HG03108 (cell line): ENCODE results near the gene CDH4.

Experiments used
- ATAC-seq: cut with Tn5 transposase; IDR thresholded peaks from one replicate; pipeline ENCODE4 v1.9.1; 2021; ENCODE audit warnings: moderate library complexity; ENCODE audit not compliant: unreplicated experiment

The CDH4 gene

DNA sequence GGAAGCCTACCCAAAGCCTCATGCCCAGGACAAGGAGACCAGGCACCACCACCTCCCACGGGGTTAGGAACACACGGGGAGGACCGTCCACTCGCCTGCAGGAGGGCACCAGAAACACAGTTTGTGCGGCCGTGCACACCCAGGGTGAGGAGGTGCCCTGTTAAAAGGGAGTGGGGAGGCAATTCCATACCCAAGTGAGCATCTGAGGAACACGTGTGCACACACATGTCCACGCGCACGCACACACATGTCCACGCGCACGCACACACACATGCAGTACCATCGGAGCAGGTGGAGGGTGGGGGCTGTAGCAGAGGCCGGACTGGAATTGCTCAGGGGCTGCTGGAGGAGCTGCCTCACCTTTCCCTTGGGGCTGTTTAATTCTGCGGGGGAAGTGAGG is 554.3 kb downstream of the CDH4 start:
- ATAC-seq = no peak

DNA sequence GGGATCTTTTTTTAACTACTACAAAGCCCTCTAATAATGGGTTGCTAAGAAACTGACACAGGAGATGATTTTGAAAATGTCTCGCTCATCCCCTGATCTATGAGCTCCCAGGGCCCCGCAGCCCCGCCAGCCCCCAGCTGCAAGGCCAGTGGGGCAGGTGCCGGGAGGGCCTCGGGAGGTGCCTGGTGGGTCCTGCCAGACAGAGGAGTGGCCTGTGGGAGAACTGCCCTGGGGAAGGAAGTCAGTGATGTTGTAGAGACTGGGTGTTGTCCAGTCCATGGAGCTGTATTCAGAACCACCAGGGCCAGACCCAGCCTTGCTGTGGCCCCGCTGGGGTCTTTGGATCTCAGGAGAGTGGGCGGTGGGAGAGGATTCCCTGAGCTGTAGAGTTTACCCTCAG is 554.9 kb downstream of the CDH4 start:
- ATAC-seq = no peak

DNA sequence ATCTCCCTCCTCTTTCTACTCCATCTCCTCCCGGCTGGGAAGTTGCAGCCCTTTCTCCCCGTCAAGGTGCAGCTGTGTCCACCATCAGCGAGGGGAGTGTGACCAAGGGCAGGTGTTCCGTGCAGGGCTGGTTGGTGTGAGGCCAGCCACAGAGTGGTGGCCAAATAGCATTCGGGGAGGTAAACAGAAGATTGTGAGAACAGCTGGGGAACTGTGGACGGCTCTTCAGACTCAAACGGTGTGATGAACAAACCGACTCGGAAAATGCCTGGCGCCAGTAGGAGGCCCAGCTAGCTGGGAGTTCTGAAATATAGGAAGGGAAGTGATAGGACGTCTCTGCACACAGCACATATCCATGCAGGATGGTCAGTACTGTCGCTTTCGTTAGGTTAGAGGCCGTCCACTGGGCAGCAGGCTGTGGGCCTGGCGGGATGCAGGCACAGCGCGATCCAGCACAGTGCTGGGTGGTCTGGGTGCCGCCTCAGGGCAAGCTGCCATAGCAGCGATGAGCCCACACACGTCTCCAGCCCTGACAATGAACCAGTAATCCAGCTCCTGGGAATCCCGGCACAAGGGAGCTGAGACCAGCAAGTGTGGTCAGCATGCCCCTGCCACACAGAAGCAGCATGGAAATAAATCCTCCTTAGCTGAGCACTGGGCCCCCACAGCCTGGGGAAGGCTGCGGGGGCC is 555.6 kb downstream of the CDH4 start:
- ATAC-seq = no peak

DNA sequence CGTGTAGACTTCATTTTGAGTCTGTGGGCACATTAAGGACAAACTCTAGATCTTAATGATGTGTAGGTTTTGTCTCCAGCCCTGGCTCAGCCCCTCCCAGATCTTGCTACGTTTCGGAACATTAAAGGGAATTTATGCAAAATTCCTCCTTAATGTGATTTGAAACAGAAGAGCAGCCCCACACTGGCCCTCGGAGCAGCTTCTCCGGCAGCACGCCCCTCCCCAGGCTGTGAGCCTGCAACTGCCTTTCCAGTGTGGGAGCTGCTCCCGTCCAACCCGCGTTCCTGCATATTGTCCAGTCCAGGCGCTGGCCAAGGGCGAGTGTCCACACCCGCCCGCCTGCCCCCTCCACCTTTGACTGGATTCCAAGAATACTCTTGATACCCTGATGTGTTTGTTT is 556.4 kb downstream of the CDH4 start:
- no peak for ATAC-seq

DNA sequence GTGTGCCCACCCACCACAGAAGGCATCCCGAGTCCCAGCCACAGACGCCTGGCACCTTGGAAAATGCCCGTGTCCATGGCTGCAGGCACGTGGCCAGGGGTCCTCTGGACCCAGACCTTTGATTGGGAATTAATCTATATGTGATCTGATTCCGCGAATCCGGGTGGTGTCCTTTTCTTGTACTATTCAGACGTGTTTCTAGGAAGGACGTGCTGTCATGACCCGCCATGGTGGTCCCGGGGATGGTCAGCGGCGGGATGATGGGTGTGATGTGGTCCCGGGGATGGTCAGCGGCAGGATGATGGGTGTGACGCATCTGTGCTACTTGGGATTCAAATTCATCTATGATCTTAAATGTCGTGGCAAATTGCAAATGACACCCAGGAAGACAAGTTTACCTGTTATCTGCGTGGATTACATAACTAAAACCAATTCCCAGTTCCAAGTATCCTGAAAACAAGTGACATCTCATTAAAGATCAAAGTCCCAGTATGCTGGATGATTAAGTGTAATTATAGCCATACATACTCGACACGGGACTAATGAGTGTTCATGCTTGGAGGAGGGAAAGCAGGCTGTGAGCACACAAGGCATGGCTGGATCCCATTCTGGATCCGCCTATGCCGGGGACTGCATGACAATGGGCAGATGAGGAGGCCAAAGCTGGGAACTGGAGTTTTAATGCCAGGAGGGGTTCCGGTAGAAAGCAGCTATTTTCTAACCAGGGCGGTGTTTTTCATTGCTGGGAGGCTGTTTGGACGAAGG is 557.1 kb downstream of the CDH4 start:
- ATAC-seq = no peak

DNA sequence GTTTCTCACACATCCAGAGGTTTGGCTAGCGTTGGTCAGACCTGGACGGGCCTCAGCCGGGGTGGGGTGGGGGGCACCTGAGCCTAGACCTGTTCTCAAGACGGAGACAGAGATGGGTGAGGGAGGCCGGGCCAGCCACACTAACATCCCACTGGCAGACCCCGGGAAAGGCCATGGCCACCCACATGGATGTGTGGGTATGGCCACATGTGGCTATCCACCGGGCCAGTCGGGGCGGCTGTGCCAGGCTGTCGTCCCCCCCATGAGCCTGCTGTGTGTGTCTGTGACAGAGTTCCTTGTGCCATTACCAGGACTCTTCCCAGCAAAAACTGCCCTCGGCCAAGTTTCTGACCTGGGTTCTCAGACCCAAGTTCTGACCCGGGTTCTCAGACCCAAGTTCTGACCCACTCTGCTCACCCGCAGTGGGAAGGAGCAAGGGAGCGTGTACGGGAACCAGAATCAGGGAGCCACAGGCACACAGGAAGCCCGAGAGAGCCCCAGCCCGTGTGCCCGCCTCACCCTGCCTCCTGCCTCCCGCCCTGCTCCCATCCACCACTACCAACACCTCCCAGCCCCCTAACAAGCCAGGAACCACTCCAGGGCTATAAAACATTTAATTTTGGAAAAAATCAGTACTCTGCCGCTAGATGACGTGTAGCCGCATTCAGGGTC is 558.1 kb downstream of the CDH4 start:
- ATAC-seq = no peak

DNA sequence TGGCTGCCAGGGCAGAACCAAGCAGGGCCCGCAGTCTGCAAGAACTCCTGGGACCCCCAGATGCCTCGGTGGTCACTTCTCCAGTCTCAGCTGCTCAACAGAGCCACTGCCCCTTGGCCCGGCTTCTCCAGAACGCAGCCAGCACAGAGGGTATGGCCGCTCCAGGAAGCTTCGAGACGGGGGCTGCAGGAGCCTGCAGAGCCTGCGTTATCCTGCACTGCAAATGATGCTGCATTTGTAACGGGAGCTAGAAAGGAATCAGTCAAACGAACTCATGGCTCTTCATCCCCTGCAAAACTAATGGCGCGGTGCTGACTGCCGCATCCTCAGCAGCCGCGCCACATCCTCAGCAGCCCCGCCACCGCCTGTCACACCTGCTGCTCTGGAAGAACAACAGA is 558.7 kb downstream of the CDH4 start:
- ATAC-seq = no peak

DNA sequence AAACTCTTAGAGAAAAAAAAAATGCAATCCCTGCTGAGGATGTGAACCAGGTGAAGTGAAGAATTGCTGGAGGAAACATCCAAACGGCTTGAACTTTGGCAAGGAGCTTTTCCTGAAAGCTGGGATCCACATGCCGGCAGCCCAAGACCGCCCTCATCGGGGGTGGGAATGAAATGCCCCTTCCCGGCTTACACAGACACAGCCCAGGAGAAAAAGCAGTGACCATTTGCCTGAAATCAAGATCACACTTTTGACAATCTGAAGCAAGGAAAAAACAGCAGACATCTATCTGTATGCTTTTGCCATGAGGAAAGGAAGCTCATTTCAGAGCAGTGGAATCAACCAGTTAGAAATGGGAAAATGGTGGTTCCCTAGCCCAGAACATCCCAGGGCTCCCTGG is 559.1 kb downstream of the CDH4 start:
- ATAC-seq = no peak

DNA sequence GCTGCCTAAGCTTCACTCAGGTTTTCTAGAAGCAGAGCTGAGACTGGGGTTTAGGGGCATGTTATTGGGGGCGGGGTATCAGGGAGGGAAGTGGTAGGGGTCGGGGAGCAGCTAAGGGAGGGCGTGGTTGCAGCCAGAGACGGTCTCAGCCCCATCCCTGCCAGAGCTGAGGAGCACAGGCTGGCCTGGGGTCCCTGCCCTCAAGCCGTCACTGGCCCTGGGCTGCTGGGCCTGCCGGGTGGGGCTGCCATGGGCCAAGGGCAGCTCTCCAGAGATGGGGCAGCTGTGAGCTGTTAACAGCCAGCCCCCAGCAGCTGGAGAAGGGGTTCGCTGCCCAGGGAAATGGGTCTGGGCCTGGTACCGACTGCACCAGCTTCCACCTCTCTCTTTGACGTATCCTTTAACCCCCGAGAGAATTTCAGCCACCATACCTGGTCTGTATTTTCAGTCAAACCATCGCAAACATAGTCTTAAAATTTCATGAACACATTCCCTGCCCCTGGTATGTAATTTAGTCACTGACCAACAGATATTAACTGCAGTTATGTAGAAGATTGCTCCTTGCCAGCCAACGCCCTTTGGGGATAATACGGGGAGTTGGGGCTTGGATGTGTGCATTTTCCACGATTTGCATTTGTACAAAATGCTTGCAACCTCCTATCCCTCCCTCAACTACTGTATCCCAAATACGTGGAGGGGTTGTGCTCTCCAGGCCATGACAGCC is 560.2 kb downstream of the CDH4 start:
- no peak for ATAC-seq

DNA sequence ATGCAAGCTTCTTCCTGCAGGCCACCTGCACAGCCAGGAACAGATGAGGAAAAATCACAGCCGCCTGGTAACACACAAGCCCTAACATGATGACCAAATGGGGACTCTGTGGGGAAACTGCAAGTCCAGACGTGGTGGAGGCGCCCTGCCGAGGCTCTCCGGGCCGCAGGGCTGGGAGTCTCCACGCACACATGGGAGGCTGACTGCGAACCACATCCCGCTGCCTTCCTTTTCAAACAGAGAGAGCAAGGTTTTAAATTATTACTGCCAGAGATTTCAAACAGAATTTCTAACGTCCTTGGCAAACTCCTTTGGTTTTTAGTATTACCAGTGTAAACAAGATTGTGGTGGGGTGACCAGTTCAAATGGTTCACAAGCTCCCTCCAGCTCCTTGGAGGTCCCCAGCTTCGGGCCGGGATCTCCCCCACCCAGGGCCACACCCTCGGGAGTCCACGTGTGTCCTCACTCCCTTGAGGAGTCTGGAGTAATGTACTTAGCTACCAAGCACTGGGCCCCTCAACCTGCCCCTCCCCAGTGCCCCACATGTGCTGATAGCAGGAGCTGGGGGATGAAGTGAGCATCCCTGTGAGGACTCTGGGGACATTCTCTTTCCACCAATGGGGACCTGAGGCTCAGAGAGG is 560.9 kb downstream of the CDH4 start:
- no peak for ATAC-seq

DNA sequence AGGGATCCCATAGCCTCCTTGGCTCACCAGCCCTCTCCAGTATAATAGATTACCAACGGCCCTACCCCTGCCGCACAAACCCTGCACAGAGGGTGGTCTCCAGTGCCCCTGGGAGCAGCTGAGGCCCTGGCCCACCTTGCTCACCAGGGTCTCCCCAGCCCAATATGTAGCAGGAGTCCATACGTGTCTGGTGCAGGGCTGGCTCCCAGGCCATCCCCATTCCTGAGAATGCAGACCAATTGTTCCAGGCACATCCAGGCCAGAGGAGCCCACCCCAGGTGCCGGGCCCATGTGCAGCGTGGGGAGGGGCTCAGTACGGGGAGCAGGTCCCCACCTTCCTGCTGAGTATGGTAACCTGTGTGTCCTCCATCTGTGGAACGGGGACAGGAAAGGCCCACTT is 561.7 kb downstream of the CDH4 start:
- no peak for ATAC-seq

DNA sequence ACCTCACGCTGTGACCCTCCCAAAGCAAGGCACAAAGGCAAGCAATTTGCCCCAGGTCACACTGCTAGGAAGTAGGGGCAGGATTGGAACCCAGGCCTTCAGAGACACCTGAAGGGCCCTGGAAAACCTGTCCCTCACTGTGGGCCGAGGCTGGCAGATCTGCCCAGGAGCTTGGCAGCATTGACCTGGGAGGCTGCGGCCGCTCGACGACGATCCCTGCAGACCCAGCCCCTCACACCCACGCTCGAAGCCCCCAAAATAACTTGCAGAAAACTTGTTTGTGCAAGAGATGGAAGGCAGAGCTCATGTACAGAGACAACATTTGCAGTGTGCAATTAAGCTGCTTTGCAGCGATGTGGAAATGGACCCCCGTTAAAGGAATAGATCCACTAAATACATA is 562.2 kb downstream of the CDH4 start:
- no peak for ATAC-seq

DNA sequence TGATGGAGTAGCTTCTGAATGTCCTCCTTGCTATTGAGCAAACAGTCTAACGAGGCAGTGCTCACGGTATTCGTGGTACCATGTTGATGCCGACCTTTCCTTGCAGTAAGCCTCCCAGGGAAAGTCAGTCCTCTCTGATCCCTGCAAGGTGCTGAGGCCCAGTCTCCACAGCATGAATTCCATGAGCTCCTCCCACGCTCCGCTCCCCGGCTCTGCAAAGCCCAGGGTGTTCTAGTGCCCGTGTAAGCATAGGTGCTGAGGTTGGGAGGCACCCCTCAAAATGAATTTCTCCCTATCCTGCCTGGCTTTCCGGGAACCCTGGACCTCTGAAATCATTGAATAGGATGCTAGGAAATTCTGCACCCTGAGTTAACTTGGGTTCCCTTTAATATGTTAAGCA is 562.7 kb downstream of the CDH4 start:
- ATAC-seq = no peak

DNA sequence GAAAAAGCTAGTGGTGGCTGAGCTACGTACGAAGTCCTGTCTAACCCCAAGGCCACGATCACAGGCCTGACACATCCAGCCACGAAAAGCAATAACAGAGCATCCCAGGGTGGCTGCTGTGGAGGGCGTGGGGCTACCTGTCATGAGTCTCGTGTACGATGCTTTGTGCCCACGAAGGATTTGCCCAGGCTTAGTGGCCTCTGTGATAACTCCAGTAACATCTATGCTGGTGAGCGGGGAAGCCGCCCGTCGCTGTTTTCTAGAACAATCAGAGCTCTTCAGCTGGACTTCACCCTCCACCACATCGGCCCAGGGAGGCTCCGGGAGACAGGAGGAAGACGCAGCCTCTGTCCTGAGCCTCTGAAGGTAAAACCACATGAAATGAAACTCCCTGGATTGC is 563.1 kb downstream of the CDH4 start:
- ATAC-seq = no peak

DNA sequence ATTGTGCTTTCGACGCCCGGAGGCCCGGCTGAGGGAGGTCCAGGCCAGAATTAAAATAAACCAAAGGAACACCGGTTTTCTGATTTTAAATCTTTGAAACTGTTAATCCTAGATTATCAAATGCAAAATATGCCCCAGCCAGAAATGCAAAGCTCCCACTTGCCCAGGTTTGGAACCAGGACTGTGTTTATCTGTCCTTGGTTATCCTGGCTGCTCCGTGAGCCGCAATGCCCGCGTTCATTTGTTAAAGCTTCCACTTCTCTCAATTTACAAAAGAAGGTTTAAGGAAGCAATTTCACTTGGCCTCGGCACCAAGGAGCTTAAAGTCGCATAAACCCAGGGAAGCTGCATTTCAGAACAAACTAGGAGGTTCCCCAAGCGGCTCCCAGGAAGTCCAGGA is 563.6 kb downstream of the CDH4 start:
- ATAC-seq = no peak

DNA sequence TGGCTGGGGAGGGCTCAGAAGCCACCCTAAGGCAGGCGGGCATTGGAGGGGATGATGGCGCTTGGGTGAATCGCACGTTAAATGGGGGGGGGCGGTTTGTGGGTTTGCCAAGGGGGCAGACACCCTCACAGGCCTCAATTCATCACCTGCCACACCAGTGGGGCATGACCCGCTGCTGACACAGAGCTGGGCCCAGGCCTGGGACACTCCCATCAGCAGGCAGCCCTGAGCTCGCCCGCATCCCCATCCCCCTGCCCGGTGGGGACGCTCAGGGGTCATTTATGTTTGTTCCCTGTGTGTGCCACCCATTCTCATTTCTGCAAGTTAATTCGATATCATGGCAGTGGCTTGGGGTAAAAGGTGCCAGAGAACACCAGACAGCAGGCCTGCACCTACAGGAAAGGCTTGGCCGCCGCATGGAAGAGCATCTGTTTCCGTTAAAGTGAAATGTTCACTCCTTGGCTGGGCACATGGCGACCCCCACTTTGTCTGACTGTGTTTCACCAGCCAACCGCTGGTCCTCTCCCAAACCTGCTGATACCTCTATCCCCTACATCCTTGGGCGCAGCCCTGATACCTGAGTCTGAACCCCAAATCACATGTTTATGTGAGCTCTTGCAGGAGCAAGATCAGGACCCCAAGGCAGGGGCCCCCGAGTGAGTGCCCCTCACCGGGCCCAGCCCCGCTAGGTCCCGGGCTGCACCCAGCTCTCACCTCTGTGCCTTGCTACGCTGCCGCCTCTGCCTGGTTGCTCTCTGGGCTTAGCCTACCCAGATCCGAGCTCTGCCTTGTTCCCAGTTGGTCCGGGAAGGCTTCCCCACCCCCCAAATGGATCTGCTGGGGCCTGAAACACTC is 564.8 kb downstream of the CDH4 start:
- ATAC-seq = no peak

DNA sequence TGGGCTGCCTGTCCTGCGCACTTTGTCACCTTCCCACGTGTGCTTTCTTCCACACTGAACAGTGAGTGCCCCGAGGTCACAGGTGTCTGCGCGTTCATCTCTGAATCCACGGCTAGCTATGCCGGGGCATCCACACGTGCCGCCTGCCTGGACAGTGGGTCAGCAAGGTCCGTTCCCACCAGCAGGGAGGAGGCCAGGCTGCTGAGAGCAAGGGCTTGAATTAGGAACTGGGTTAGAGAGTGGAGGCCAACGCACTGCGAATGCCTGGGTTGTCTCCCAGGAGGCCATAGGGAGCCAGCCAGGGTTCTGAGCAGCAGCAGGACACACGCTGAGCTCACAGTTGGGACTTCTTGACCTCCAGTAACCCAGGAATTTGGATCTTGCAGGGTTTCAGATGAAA is 565.5 kb downstream of the CDH4 start:
- no peak for ATAC-seq

DNA sequence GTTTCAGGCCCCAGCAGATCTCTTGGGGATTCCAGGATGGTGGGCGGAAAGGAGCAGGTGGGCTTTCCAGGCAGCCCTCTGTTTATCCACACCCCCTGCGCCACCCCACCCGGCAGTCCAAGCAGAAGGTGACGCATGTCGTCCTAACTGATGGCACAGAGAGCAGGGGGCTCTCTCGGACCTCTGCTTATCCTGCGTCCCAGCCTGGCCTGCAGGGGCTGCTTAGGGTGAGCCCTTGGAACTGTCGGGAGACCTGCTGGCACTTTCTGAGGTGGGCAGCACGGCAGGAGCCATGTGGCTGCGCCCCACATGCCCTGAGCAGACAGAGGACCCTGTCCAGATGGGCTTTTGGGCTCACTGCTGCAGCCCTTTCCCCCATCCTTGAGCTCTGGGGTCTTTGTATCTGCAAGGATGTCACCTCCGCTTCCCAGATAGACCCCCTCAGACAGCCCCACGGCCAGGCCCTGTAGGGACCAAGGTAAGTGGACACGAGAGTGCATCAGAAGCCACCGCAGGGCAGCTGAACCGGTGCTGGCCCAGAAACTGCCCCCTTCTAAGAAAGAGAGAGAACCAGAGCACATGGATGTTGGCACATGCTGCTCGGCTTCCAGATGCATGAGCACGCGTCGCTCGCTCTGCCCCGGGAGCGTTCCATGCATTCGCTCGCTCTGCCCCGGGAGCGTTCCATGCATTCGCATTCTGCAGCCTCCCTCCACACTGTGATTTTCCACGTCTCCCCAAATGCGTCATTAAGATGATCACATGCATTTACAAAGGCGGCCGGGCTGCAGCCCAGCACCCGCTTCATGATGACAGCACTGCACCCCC is 566.9 kb downstream of the CDH4 start:
- no peak for ATAC-seq

DNA sequence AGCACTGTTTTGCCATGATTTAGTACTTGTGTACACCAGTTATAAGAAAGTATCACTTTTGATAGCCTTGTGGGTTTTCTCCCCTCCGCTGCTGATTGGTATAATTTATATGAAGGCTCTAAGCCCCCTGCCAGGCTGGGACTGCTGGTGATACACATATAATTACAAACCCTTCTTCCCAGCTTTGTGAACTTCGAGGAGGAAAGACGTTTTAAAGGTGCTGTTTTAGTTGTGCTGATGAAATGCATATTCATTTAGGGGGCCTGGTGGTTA is 567.4 kb downstream of the CDH4 start:
- no peak for ATAC-seq
